ENCODE measurements around the gene ZNF174. TPM values are rescaled to one million over a fixed set of nuclear protein-coding genes. Genes with fewer than 3 reads are reported as not detected.

ZNF174 gene
- total RNA-seq, 3 donors from 2014 or later (not counting 1 experiment from before 2014, with no cell fraction given): 3.5 to 9.0 (median 7.5) TPM

DNA sequence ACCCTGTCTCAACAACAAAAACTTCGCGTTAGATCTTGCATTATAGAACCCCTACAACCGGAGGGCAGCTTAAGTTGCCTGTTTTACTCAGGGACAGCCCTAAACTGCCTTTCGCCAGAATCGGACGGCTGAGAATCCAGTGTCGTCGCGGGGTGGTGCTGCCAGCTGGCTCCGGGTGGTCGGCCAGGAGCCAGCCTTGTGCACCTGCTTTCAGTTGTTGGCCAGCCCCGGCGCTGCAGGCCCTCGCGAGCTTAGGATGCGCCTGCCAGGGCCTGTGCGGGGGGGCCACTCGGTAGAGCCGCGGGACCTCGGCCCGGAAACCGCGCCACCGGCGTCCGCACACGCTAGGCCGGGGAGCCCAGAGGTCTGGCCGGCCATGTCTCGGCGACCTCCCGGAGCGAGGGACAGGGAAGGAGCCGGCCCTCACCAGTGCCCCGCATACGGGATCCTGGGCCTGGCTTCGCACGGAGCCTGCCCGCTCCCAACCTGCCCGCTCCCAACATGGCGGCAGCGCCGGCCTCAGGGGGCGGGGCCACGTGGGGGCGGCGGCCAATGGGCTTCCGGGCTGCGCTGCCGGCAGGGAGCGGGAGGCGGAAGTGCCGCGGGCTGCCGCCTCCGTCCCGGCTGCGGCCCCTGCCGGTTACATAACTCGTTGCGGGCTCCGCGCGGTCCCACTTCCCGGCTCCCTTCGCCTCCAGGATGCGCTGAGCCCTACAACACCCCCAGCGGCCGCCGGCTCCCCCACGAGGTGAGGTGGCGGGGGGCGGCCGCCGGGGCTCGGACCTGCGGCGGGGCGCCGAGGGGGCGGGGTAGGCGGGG, 56.6 kb downstream of the ZNF174 start:
- H3K9me3 ChIP-seq (ENCODE audit: control insufficient read depth, insufficient read depth, low read length): no peaks in the 10 kb centered on the region
- DNase-seq (peak; percentile 89 to 96), ATAC-seq (peak; percentile 88 to 96 (median 91))
- no peaks in the 10 kb centered on the region for H3K36me3 Mint-ChIP-seq
- H3K4me3 ChIP-seq (ENCODE audit: low read length): peak overlapping the region; percentile 66
- H3K9me3 Mint-ChIP-seq: no peaks in the 10 kb centered on the region
- peak overlapping the region; percentile 75 to 86 for H3K27ac Mint-ChIP-seq
- peaks cover 44 to 47% of the 10 kb centered on the region in 2 donors for H3K4me1 Mint-ChIP-seq
- TF ChIP-seq, protein P1, sequence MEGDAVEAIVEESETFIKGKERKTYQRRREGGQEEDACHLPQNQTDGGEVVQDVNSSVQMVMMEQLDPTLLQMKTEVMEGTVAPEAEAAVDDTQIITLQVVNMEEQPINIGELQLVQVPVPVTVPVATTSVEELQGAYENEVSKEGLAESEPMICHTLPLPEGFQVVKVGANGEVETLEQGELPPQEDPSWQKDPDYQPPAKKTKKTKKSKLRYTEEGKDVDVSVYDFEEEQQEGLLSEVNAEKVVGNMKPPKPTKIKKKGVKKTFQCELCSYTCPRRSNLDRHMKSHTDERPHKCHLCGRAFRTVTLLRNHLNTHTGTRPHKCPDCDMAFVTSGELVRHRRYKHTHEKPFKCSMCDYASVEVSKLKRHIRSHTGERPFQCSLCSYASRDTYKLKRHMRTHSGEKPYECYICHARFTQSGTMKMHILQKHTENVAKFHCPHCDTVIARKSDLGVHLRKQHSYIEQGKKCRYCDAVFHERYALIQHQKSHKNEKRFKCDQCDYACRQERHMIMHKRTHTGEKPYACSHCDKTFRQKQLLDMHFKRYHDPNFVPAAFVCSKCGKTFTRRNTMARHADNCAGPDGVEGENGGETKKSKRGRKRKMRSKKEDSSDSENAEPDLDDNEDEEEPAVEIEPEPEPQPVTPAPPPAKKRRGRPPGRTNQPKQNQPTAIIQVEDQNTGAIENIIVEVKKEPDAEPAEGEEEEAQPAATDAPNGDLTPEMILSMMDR (IDR thresholded peaks at IDR 0.05): peak; percentile 19
- H3K27me3 ChIP-seq (ENCODE audit: control insufficient read depth, insufficient read depth, low read length): no peaks in the 10 kb centered on the region
- H3K27ac ChIP-seq (ENCODE audit: low read length): peak overlapping the region; percentile 85
- H3K36me3 ChIP-seq (ENCODE audit: control insufficient read depth, insufficient read depth, low read length): no peaks in the 10 kb centered on the region
- H3K4me1 ChIP-seq (ENCODE audit: control insufficient read depth, insufficient read depth, low read length): peaks cover 40% of the 10 kb centered on the region
- no peaks in the 10 kb centered on the region for H3K27me3 Mint-ChIP-seq (ENCODE audit: low read depth in 2 of 2)
- WGBS (ENCODE audit: insufficient coverage): under 1% methylated on average over 83 of the region's 83 CpGs
- H3K4me3 Mint-ChIP-seq: peak overlapping the region; percentile 81
- intact Hi-C loops (cut with micrococcal nuclease): loop anchor here (1.0 kb wide), 4 partner anchors 43 to 193 kb away; partner anchors contain the start of genes ZNF174, ZNF263 and ZSCAN32

DNA sequence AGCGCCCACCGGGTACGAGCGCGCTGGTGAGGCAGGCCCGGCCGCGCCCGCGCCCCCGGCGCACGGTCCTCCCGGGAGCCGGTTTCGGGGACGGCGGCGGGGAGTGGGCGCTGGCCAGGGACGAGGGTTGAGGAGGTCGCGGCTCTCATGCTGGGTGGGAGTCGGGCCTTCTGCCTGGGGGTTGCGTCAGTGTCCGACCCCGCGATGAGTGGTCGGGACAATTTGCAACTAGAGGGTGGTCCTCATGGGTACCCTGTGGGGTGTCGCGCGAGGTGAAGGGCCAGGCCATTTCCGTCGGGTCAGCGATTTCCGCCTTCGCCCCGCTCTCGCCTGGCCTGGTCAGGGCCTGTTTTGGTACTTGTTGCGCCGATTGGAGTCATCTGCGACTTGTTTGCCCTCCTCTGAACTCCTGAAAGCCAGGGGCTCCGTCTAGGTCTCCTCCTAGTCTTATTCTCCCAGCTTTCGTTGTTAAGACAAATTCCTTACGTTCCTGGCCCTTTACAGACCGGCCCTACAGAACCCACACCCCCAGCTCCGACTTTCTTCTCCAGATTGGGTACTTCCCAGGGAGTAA, 57.4 kb downstream of the ZNF174 start:
- Histone ChIP-seq H3K9me3 (ENCODE audit: control insufficient read depth, insufficient read depth, low read length) (no peaks in the 10 kb centered on the region), H3K27me3 (ENCODE audit: control insufficient read depth, insufficient read depth, low read length) (no peaks in the 10 kb centered on the region), H3K36me3 (ENCODE audit: control insufficient read depth, insufficient read depth, low read length) (no peaks in the 10 kb centered on the region), H3K27ac (ENCODE audit: low read length) (peak overlapping the region; percentile 64), H3K4me1 (ENCODE audit: control insufficient read depth, insufficient read depth, low read length) (peaks cover 40% of the 10 kb centered on the region), H3K4me3 (ENCODE audit: low read length) (peak overlapping the region; percentile 49)
- peaks cover 44 to 47% of the 10 kb centered on the region in 2 donors for H3K4me1 Mint-ChIP-seq
- ATAC-seq: peak in 1 of 3 donors; percentile 6
- peak in 1 of 2 donors; percentile 43 for DNase-seq
- under 1% methylated on average over 45 of the region's 47 CpGs for WGBS (ENCODE audit: insufficient coverage)
- H3K4me3 Mint-ChIP-seq: peak overlapping the region; percentile 92
- peak overlapping the region; percentile 91 for H3K27ac Mint-ChIP-seq
- no peaks in the 10 kb centered on the region for H3K9me3 Mint-ChIP-seq
- TF ChIP-seq, protein P1 (IDR thresholded peaks at IDR 0.05): no peak
- intact Hi-C loops (cut with micrococcal nuclease): loop anchor here (1.0 kb wide), 1 partner anchor 42 kb away; no protein-coding TSS in a partner anchor
- no peaks in the 10 kb centered on the region for H3K27me3 Mint-ChIP-seq (ENCODE audit: low read depth in 2 of 2)
- no peaks in the 10 kb centered on the region for H3K36me3 Mint-ChIP-seq

DNA sequence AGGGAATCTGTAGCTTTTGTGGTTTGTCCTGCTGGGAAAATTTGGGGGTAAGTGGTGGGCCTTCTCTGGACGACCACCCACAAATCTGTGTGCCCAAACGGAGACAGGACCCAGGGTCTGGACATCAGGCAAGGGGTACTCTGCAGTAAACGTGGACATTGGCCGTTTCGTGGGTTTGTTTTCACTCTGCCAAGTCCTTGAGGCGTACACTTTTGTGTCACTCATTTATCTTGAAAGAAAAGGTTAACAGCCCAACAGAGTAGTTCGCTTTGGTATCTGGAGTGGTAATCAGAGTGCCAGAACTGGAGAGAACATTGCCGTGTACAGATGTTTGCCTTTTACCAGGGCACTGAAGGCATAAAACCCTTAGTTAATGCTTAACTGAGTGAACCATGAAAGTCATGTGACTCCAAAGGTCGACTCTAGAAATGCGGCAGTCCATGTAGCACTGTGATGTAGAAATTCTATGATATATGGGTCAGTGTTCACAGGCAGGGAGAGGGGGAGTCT, 57.9 kb downstream of the ZNF174 start:
- 11% methylated on average over 10 of the region's 10 CpGs for WGBS (ENCODE audit: insufficient coverage)
- Mint-ChIP-seq H3K27ac (peak overlapping the region; percentile 91), H3K9me3 (no peaks in the 10 kb centered on the region), H3K4me3 (peak overlapping the region; percentile 92), H3K36me3 (no peaks in the 10 kb centered on the region), H3K4me1 (peaks cover 44 to 47% of the 10 kb centered on the region in 2 donors), H3K27me3 (ENCODE audit: low read depth in 2 of 2) (no peaks in the 10 kb centered on the region)
- H3K27ac ChIP-seq (ENCODE audit: low read length): peak overlapping the region; percentile 64
- H3K4me1 ChIP-seq (ENCODE audit: control insufficient read depth, insufficient read depth, low read length): peaks cover 40% of the 10 kb centered on the region
- H3K9me3 ChIP-seq (ENCODE audit: control insufficient read depth, insufficient read depth, low read length): no peaks in the 10 kb centered on the region
- H3K4me3 ChIP-seq (ENCODE audit: low read length): peak overlapping the region; percentile 49
- ATAC-seq (no peak), DNase-seq (peak in 1 of 2 donors; percentile 54)
- no peaks in the 10 kb centered on the region for H3K36me3 ChIP-seq (ENCODE audit: control insufficient read depth, insufficient read depth, low read length)
- TF ChIP-seq, protein P1 (IDR thresholded peaks at IDR 0.05): no peak
- no peaks in the 10 kb centered on the region for H3K27me3 ChIP-seq (ENCODE audit: control insufficient read depth, insufficient read depth, low read length)
- intact Hi-C loops (cut with micrococcal nuclease): loop anchor here (1.0 kb wide), 1 partner anchor 41 kb away; no protein-coding TSS in a partner anchor

Other genes starting within 250 kb of the ZNF174 start
- gene OR1F1, start 213.0 kb upstream of the ZNF174 start, total RNA-seq: not detected
- gene ZNF200, start 166.1 kb upstream of the ZNF174 start, total RNA-seq: 10 to 100 TPM in 1 of 3 donors, 1 to 10 TPM in 2; 5.3 to 10.9 (median 5.6) TPM
- 1 to 10 TPM; 2.4 to 6.2 (median 5.4) TPM for gene MEFV, start 144.6 kb upstream of the ZNF174 start, total RNA-seq
- gene ZNF263, start 117.7 kb upstream of the ZNF174 start, total RNA-seq: 10 to 100 TPM; 25.7 to 38.8 (median 28.1) TPM
- 1 to 10 TPM; 3.7 to 9.1 (median 3.7) TPM for gene TIGD7, start 95.8 kb upstream of the ZNF174 start, total RNA-seq
- 10 to 100 TPM; 30.6 to 44.6 (median 39.0) TPM for gene ZNF75A, start 95.7 kb upstream of the ZNF174 start, total RNA-seq
- gene OR2C1, start 45.3 kb upstream of the ZNF174 start, total RNA-seq: not detected
- 10 to 100 TPM in 2 of 3 donors, 1 to 10 TPM in 1; 7.5 to 14.2 (median 14.1) TPM for gene ZSCAN32, start 211 bp upstream of the ZNF174 start, total RNA-seq
- gene ZNF597, start 42.3 kb downstream of the ZNF174 start, total RNA-seq: 1 to 10 TPM; 1.8 to 3.5 (median 2.8) TPM
- 10 to 100 TPM; 45.1 to 69.0 (median 58.9) TPM for gene NAA60, start 42.5 kb downstream of the ZNF174 start, total RNA-seq
- gene C16orf90, start 94.3 kb downstream of the ZNF174 start, total RNA-seq: not detected
- gene CLUAP1, start 99.8 kb downstream of the ZNF174 start, total RNA-seq: 1 to 10 TPM; 4.0 to 6.2 (median 4.7) TPM
- 100 to 1,000 TPM in 2 of 3 donors, 10 to 100 TPM in 1; 98.8 to 145 (median 133) TPM for gene NLRC3, start 176.2 kb downstream of the ZNF174 start, total RNA-seq
- gene SLX4, start 210.4 kb downstream of the ZNF174 start, total RNA-seq: 10 to 100 TPM; 13.5 to 18.6 (median 15.5) TPM

Measured in natural killer cell (primary cell).